BJ (cell line): Measurements from ENCODE around the gene ANGPTL2. TPM values are rescaled to one million over a fixed set of nuclear protein-coding genes. Genes with fewer than 3 reads are reported as not detected.

Source experiments
- CTCF ChIA-PET: fragments of 350-600 bp; formaldehyde crosslinking; extraction: SDS; loops from one replicate; lab custom pipeline; 2021; ENCODE audit warnings: antibody characterized with exemption, inconsistent platforms; lab: Yijun Ruan, JAX
- POLR2A ChIA-PET: fragments of 300-600 bp; sonication (Branson Sonifier 250); formaldehyde crosslinking; extraction: SDS; loops from one replicate; lab custom pipeline; 2021; ENCODE audit warnings: antibody characterized with exemption; lab: Charles Lee
- DNase-seq: peaks from one replicate; pipeline ENCODE4 v3.0.0-alpha.2; 2011; ENCODE audit warnings: low read depth
- H3K27me3 ChIP-seq: 2 replicates; pipeline ENCODE4 v1.6.0; 2011; ENCODE audit warnings: low read length; ENCODE audit not compliant: control insufficient read depth, insufficient read depth
- H3K36me3 ChIP-seq: 2 replicates; pipeline ENCODE4 v1.5.1; 2011; ENCODE audit warnings: low read length; ENCODE audit not compliant: control insufficient read depth, insufficient read depth
- H3K4me3 ChIP-seq: 2 replicates; pipeline ENCODE4 v1.5.1; 2011; ENCODE audit warnings: low read depth, mild to moderate bottlenecking, control low read depth, low read length
- polyA plus RNA-seq: library from polyadenylated mRNA; depleted of rRNA; stranded (reverse); fragments of >200 nt; gene quantifications from 2 replicates; pipeline ENCODE4 v1.2.3, GENCODE V29; 2011
- TF ChIP-seq, protein P1 (sequence below): IDR thresholded peaks from 2 replicates; pipeline ENCODE4 v1.5.1; 2011; ENCODE audit warnings: low read depth, mild to moderate bottlenecking, control low read depth, inconsistent platforms, low read length, moderate library complexity; ENCODE audit not compliant: insufficient read depth

ANGPTL2 gene
- polyA plus RNA-seq, 1 experiment = 47.0 TPM

DNA sequence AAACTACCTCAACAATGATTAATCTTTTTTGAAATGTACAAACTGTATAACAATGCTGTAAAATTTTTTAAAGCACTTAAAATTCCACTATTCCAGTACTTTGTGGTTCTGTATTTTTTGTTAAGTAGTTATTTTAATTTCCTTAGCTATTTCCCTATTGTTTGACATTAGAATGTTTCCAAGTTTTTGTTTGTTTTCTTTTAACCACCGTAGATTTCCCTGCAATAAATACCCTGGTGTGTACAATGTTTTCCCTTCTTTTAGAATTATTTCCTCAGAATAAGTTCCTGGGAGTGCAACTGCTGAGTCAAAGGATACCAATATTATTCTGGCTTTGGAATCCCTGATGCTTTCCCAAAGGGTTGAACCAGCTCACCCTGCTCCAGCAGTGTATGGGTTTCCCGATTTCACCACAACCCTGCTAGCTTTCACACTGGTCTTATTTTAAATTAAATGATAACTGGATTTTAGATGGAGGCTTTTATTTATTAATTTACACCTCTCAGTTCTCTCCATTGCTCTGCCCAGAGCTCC lies 20.6 kb upstream of the ANGPTL2 start:
- TF ChIP-seq, protein P1, sequence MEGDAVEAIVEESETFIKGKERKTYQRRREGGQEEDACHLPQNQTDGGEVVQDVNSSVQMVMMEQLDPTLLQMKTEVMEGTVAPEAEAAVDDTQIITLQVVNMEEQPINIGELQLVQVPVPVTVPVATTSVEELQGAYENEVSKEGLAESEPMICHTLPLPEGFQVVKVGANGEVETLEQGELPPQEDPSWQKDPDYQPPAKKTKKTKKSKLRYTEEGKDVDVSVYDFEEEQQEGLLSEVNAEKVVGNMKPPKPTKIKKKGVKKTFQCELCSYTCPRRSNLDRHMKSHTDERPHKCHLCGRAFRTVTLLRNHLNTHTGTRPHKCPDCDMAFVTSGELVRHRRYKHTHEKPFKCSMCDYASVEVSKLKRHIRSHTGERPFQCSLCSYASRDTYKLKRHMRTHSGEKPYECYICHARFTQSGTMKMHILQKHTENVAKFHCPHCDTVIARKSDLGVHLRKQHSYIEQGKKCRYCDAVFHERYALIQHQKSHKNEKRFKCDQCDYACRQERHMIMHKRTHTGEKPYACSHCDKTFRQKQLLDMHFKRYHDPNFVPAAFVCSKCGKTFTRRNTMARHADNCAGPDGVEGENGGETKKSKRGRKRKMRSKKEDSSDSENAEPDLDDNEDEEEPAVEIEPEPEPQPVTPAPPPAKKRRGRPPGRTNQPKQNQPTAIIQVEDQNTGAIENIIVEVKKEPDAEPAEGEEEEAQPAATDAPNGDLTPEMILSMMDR = no peak
- ChIA-PET CTCF (interaction anchor here (0.9 to 1.3 kb wide), 2 partner anchors 9 to 38 kb away, joined by 3 read pairs; no protein-coding TSS in a partner anchor), POLR2A (no interaction called here)
- Histone ChIP-seq H3K36me3 (no peaks in the 10 kb centered on the region), H3K27me3 (no peaks in the 10 kb centered on the region; the same call in 1 of the 2 replicates), H3K4me3 (no peak overlapping the region)
- no peak for DNase-seq

DNA sequence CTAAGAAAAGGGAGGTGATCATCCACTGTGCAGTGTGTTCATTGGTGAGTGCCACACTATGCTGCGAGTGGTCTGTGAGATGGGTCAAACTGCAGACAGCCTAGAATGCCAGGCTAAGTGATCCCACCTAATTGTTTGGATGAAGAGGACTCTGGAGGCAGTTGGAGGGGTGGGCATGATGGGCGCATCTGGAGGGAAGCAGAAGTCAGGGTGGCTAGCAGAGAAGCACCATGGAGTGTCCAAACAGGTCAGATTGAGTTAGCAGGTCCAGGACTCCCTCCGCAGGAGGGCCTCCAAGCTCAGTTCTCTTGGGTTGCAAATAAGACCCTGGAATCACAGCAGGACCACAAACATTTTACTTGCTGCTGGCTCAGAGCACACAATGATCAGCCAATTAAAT lies 19.9 kb upstream of the ANGPTL2 start:
- POLR2A ChIA-PET = no interaction called here

DNA sequence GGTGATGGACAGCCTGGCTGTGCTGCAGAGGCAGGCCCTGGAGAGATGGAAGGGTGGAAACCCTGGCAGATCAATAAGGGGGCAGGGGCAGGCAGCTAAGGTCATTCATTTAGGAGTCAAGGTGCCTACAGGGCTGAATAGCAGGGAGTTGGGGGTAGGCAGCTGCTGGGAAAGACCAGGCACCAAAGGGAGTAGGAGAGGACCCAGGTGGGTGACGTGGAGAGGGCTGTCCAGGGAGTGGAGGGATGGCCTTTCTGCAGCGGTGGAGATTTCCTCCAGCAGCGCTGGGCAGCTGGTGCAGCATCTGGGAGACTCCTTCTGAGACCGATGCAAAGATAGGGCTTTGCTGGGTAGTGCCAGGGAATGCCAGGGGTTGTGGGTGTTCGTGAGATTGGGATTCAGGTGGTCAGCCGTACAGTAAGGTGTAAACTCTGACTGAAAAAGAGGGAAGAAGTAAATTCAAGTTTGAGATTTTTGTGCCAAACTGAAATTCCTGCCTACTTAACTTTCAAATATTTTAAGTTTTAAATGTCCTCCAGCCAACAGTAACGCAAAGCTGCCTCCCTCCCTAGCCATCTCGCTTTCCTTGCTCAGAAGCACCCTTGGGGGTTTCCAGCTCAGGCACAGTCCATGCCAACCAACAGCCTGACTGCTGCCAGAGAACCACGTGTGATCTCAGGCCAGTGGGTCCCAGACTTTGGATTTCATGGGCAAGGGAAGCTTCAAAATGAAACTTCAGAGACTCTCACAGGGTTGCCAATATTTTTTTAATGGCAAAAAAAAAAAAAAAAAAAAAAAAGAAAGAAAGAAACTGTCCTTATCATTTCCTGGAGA lies 18.6 kb upstream of the ANGPTL2 start:
- TF ChIP-seq, protein P1 = no peak
- no peak for DNase-seq
- POLR2A ChIA-PET = interaction anchor here (0.7 kb wide), 1 partner anchor 9 kb away, joined by 34 read pairs; no protein-coding TSS in a partner anchor
- no peaks in the 10 kb centered on the region; the same call in 1 of the 2 replicates for H3K27me3 ChIP-seq
- CTCF ChIA-PET = interaction anchor here (0.8 to 1.6 kb wide), 2 partner anchors 8 to 58 kb away, joined by 3 to 4 read pairs; no protein-coding TSS in a partner anchor
- no peaks in the 10 kb centered on the region for H3K36me3 ChIP-seq
- no peak overlapping the region for H3K4me3 ChIP-seq

More for the DNA sequence above, 19.9 kb upstream of the ANGPTL2 start:
- TF ChIP-seq, protein P1 = no peak
- CTCF ChIA-PET = interaction anchor here (0.9 kb wide), 1 partner anchor 39 kb away, joined by 3 read pairs; no protein-coding TSS in a partner anchor
- Histone ChIP-seq H3K4me3 (no peak overlapping the region), H3K36me3 (no peaks in the 10 kb centered on the region), H3K27me3 (no peaks in the 10 kb centered on the region; the same call in 1 of the 2 replicates)
- no peak for DNase-seq

DNA sequence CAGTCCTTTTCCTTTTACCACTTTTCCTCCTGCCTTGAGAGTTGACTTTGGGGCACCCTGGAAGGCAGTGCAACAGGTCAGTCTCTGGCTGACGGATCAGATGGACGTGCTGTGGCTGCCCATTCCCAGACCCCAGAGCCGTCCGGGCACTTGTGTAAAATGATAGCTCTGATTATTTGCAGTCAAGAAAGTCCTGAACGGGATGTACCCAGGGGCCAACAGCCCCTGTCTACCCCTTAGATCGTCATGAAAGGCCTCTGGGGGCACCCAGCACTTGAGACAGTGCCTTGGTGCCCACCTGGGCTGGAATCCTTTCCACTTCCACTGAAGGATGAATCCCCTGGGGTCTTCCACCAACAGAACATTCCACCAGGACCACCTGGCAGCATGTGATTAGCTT lies 17.7 kb upstream of the ANGPTL2 start:
- Histone ChIP-seq H3K36me3 (no peaks in the 10 kb centered on the region), H3K4me3 (no peak overlapping the region), H3K27me3 (no peaks in the 10 kb centered on the region; the same call in 1 of the 2 replicates)
- DNase-seq = no peak
- POLR2A ChIA-PET = no interaction called here
- CTCF ChIA-PET = interaction anchor here (1.6 kb wide), 1 partner anchor 9 kb away, joined by 4 read pairs; no protein-coding TSS in a partner anchor
- TF ChIP-seq, protein P1 = no peak

DNA sequence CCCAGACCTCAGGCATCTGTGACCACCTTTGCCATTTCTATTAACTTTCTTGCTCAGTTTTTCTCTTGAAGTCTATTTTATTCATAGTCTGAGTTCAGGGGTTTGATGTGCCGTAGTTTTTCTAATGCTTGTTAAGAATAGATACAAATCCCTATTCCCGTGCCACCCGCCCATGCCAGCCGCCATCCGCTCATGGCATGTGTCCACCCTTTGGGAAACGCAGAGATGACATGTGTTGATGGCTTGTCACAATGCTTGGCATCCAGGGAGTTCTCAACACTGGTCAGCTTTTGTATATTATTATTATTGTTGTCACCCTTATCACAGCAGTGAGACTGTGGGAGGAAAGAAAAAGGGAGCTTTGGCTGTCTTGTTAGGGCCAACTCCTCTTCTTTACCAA lies 17.3 kb upstream of the ANGPTL2 start:
- no peak for DNase-seq
- Histone ChIP-seq H3K36me3 (no peaks in the 10 kb centered on the region), H3K4me3 (no peak overlapping the region), H3K27me3 (no peaks in the 10 kb centered on the region; the same call in 1 of the 2 replicates)
- ChIA-PET CTCF (no interaction called here), POLR2A (no interaction called here)
- TF ChIP-seq, protein P1 = no peak
